H1 (cell line): ENCODE measurements around the gene RYK.

Experiments used
- SIX5 ChIP-seq: IDR thresholded peaks from 2 replicates; pipeline ENCODE4 v1.6.1; 2011; ENCODE audit warnings: mild to moderate bottlenecking, low read depth, low read length
- TF ChIP-seq, protein P1 (sequence below), 3 experiments: IDR thresholded peaks; 1 replicate in 2 of 3; 2 replicates in 1 of 3; pipeline versions ENCODE4 v1.5.1 to v1.6.1; 2011; ENCODE audit warnings: low read length in 3 of 3, mild to moderate bottlenecking in 3 of 3, inconsistent platforms in 2 of 3, low read depth in 1 of 3, moderate library complexity in 1 of 3; ENCODE audit not compliant: insufficient read depth in 1 of 3; ENCODE audit errors: control extremely low read depth in 1 of 3
- TF ChIP-seq, protein P2 (sequence below): IDR thresholded peaks from 2 replicates; pipeline ENCODE4 v1.6.1; 2012; ENCODE audit warnings: inconsistent platforms
- TF ChIP-seq, protein P3 (sequence below): IDR thresholded peaks from 2 replicates; pipeline ENCODE4 v1.6.1; 2011; ENCODE audit warnings: low read length, improper control_type of control experiment

DNA sequence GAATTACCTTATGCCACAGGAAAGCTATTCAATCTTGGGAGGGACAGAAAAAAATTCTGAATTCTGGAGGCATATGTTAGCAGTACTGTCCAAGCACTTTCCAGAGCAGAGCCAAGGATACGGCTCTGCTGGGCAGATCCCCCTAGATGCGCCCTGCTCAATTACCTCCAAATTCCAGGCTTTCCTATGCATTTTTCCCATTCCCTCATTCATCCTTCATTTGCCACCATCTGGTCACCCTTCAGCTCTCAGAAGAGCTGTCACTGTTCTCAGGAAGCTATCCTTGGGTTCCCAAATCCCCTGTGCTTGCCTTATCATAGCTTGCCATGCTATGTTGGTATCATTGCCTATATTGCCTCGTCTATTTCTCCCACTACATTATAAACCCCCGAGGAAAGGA lies 45.2 kb downstream of the RYK start:
- TF ChIP-seq SIX5: no peak
- TF ChIP-seq, protein P1, sequence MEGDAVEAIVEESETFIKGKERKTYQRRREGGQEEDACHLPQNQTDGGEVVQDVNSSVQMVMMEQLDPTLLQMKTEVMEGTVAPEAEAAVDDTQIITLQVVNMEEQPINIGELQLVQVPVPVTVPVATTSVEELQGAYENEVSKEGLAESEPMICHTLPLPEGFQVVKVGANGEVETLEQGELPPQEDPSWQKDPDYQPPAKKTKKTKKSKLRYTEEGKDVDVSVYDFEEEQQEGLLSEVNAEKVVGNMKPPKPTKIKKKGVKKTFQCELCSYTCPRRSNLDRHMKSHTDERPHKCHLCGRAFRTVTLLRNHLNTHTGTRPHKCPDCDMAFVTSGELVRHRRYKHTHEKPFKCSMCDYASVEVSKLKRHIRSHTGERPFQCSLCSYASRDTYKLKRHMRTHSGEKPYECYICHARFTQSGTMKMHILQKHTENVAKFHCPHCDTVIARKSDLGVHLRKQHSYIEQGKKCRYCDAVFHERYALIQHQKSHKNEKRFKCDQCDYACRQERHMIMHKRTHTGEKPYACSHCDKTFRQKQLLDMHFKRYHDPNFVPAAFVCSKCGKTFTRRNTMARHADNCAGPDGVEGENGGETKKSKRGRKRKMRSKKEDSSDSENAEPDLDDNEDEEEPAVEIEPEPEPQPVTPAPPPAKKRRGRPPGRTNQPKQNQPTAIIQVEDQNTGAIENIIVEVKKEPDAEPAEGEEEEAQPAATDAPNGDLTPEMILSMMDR (IDR thresholded peaks at IDR 0.05; ENCODE audit: control extremely low read depth in 1 of 3, insufficient read depth in 1 of 3, low read depth in 1 of 3, low read length in 3 of 3): no peak
- TF ChIP-seq, protein P2, sequence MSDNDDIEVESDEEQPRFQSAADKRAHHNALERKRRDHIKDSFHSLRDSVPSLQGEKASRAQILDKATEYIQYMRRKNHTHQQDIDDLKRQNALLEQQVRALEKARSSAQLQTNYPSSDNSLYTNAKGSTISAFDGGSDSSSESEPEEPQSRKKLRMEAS: no peak
- TF ChIP-seq, protein P3, sequence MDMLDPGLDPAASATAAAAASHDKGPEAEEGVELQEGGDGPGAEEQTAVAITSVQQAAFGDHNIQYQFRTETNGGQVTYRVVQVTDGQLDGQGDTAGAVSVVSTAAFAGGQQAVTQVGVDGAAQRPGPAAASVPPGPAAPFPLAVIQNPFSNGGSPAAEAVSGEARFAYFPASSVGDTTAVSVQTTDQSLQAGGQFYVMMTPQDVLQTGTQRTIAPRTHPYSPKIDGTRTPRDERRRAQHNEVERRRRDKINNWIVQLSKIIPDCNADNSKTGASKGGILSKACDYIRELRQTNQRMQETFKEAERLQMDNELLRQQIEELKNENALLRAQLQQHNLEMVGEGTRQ: no peak
